NCI-H128 (cell line): ENCODE results near the gene HMGCS1.
"Not testable (repeated sequence)": the region's sequence is repeated elsewhere in the genome, so short reads cannot be mapped to it uniquely, and the experiment has no call there.

ENCODE experiments used
- DNase-seq: peaks from one replicate; lab custom pipeline; 2025; ENCODE audit not compliant: unreplicated experiment; lab: John Stamatoyannopoulos, UW

HMGCS1 gene

DNA sequence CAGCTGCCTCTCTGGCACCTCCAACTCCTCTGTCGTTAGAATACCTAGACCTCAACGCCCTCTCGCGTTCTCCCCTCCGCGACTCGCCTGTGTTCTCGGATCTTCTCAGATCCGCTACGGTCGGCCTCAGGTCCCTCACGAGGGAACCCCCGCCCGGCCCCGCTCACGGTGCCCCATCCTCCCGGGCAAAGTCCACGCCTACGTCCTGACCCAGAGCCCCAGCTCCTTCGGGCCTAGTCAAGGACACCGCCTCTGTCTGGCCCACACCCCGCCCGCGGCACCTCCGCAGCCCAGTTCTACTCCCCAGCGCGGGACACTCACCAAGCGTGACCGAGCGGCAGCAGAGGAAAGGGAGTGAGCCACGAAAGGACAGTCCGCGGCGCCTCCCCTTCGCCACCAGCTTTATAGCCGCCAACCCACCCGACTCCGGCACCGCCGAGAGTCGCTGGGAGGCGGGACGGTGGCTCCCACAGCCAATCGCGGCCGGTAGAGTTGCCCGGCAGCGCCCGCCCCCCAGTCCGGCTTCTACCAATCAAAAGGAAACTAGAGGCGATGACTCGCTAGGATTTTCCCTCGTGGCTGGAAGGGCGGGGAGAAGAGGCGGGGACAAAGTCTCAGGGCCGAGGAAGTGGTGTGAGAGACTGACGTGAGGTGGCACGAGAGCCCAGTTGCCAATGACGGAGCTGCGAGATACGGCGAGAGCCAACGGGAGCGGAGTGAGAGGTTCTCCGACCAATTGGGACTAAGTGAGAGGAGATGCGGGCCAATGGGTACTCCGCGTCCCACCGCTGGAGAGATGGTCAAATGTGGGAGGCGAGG lies at the start of gene HMGCS1:
TSS of gene HMGCS1 (minus strand) at position 378 of the 819 bp plus-strand sequence. CDS start 14,447 bp downstream, outside the sequence.
- DNase-seq: peak; percentile 99

DNA sequence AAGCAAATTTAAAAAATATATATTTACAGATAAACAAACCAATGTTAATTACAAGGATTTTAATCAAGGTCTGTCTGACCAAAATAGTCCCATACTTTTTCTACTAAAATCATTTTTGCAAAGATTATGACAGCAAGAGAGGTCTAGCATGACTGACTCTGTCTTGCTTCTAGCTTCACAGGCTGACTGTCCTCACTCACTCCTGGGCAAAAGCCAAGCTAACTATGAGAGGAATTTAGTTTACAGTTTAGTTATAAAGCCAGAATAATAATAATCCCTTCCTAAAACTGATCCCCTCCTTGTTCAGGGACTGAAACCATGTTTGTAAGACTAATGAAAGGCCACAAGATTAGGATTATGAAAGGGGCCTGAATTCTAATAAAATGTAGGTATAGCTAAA lies 45.5 kb upstream of the HMGCS1 start:
- no peak for DNase-seq

DNA sequence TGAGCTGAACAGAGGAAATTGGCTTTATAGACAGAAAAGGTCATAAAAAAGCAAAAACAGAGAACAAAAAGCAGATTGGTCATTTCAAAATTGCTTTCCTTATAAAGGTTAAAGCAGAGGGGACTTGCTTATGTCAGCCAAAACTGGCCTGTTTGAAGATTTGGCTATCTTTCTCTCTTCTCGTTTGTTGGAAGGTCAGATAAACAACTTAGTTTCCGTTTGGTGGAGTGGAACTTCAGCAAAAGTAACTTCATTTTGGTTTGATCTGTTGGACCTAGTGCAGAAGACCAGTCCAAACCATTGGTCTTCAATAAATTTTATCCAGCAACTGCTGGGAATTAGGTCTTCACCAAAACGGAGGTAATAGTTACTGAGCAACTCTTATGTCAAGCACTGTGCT lies 45.1 kb upstream of the HMGCS1 start:
- no peak for DNase-seq

DNA sequence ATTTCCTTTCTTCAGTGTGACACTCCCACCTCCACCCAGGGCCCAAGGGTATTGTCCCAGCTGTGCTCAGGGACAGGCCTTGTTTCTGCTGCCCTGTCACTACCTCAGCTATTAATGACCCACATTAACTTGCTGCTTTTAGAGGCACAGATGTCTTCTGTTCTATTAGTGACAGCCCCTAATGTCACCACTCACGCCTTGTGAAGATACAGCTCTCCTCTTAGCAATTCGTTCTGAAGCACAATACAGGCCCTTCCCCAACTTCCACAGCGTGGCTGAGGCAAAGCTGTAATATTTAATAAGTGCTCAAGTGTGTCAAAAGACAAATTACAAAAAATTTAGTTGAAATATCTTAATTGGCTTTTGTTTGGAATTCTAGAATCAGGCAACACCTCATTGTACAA lies 44.7 kb upstream of the HMGCS1 start:
- no peak for DNase-seq

DNA sequence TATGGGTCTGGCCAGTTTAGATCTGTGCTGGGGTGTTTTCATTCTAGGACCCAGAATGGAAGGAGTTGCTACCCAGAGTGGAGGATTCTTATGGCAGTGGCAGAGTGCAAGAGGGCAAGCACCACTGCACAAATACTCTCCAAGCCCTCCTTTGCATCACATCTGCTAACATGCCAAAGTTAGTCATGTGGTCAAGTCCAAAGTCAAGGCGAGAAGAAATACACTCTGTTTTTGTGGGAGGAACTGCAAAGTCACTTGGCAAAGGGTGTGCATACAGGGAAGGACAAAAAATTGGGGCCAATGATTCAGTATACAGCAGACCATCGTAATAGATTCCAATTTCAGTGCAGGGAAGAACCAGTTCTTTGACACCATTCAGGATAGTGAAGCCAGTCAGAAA lies 43.9 kb upstream of the HMGCS1 start:
- DNase-seq: no peak

DNA sequence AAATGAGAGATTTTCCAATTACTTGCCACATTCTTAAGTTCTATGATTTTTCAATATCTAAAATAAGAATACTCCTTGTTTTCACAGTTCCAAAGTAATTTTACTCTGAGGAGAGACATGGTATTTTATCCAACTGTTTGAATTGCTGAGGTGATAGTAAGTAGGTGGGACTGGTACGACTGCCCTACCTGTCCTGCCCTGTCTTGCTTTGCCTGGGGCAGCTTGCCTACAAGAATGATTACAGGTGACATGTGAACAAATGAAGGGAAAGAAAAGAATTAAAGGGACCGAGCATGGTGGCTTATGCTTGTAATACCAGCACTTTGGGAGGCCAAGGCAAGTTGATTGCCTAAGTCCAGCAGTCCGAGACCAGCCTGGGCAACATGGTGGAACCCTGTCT lies 41.6 kb upstream of the HMGCS1 start:
- no peak for DNase-seq

DNA sequence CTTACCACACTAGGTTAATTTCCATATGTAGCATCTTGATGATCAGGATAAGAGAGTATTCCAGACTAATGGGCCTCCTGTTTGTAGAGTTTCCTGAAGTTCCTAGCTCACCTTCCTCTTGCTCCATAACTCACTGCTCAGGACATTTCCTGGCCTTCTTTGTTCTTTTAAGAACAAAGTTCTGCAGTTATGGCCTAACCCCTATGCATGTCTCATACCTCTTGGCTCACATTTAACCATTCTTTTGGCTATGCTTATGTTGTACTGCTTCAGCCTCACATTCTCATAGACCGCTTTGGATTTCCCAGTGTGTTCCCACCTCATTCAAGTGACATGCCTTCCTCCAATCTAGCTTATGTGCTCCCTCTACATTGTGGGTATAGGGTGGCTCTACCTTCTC lies 40.5 kb upstream of the HMGCS1 start:
- no peak for DNase-seq

DNA sequence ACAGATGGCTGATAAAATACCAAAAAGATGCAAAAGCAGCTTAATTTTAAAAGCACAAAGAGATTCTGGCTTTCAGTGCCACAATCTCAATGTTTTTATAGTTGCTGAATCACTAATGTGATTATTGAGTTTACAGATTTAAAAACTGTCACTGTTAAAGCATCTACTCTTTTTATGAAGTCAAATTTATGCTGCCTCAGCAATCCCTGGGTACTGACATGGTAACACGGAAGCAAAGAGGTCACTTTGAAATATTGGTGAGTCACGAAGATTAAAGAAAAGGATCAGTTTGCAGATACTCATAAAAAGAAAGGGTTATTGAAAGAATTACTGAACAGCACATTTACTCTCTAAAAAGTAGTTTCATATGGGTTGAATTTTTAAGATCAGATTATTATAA lies 39.7 kb upstream of the HMGCS1 start:
- no peak for DNase-seq

DNA sequence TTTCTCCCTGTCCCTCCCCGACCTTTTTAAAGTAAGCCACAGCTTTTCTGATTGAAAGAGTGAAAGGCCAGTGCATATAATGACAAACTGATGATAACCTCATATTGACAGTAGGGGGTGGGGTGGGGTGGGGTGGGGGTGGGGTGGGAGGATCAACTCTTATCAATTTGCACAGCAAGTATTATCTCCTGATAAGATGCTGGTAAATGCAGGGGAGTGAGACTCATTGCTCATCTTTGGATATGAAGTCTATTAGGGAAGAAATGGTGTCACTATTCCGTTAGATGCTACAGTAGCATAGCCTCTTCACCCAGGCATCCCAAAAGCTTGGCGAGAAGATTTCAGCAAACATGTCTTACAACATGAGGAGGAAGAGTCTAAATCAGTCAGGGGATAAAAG lies 38.9 kb upstream of the HMGCS1 start:
- no peak for DNase-seq

DNA sequence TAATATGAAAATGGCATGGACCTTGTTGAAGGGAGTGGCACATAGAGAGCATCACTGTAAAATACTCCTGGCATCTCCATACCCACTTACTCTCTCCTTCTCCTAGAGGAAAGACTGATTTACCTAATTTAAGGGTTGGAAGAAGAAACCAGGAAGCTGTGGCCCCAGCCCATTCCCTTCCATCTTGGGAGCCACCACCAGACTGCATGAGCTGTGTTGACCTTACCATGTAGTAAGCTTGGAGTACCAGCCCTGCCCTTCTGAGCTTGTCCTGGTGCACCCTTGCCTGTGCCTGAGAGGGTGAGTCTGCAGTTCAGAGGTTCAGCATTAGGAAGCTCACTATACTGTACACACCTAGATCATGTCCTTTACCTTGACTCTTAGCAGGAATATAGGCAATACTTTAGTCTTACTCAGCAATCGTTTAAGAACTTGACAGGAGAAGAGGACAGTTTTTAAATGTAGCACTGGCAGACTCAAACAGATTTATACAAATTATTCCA lies 35.7 kb upstream of the HMGCS1 start:
- DNase-seq: no peak

DNA sequence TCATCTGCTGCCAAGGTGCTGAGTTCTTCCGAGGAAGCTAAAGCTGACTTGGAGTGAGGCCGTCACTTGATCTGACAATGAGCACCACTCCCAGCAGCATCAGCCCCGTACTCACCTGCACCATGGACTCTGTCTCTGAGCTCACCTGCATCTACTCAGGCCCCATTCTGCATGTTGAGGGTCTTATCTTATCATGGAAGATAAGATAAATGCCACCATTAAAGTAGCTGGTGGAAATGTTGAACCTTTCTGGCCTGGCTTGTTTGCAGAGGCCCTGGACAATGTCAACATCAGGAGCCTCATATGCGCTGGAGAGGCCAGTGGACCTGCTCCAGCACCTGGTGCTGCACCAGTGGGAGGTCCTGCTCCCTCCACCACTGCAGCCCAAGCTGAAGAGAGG lies 35.0 kb upstream of the HMGCS1 start:
- DNase-seq: no peak

DNA sequence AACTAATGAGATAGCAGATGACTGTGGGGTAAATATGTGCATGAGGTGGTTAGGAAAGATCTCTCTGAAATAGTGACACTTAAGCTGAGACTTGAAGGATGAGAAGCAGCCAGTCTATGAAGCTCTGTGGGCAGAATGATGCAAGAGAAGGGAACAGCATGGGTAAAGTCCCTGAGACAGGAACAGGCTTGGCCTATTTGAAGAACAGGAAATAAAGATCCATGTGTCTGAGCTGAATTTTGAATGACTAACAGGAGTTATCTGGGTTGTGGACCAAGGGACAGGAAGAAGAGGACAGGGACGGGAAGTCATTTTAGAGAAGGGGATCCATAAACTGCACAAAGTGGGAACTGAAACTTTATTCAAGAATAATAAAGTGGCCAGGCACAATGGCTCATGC lies 25.6 kb upstream of the HMGCS1 start:
- no peak for DNase-seq

DNA sequence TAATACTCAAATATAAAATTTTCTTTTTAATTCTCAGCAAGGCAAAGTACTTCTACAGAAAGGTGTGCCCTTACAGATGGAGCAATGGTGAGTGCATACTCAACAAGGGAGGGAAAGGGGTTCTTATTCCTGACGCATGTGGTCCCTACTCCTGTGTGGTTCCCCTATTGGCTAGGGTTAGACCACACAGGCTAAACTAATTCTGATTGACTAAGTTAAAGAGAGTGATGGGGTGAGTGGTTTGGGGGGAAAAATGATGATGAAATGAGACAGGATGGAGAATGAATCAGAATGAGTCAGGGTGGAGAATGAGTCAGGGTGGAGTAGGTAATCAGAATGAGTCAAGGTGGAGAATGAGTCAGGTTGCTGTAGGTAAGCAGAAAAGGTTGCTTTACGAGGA lies 22.9 kb upstream of the HMGCS1 start:
- DNase-seq: no peak

DNA sequence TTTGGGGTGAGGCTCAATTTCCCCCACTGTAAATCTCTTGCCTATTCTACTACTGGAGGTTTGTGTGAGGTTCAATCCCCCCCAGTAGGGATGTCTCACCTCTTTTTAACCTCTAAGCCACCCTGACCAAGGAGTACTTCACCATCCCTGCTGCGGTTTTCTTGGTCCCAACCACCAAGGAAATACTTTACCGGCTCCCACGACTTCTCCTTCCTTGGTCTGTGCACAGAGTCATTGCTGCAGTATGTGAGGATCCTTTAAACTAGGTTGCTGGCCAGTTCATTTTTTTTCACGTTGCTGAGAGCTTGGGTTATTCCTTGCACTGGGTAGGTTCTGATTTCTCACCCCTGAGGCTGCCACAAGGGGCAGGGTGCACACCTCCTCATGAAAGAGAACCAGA lies 22.5 kb upstream of the HMGCS1 start:
- no peak for DNase-seq

DNA sequence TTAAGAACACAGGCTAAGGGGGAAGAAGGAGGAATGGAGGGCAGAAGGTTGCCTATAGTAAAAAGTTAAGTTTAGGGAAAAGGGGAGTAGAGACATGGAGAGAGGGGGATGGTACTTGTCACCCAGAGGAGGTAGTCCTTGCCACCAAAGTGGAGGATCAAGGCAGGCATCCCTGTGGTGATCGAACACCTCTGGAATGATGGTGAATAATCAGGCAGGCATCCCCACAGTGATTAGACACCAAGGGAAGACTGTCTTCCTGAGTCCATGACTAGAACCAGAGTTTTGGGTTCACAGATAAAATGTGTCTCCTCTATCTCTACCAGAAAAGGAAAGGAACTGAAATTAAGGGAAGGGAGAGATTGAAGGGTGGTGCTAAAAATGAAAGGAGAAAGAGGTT lies 19.2 kb upstream of the HMGCS1 start:
- DNase-seq: no peak

DNA sequence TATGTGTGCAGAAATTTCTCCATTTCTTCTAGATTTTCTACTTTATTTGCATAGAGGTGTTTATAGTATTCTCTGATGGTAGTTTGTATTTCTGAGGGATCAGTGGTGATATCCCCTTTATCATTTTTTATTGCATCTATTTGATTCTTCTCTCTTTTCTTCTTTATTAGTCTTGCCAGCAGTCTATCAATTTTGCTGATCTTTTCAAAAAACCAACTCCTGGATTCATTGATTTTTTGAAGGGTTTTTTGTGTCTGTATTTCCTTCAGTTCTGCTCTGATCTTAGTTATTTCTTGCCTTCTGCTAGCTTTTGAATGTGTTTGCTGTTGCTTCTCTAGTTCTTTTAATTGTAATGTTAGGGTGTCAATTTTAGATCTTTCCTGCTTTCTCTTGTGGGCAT lies 12.4 kb upstream of the HMGCS1 start:
- not testable (repeated sequence) for DNase-seq

DNA sequence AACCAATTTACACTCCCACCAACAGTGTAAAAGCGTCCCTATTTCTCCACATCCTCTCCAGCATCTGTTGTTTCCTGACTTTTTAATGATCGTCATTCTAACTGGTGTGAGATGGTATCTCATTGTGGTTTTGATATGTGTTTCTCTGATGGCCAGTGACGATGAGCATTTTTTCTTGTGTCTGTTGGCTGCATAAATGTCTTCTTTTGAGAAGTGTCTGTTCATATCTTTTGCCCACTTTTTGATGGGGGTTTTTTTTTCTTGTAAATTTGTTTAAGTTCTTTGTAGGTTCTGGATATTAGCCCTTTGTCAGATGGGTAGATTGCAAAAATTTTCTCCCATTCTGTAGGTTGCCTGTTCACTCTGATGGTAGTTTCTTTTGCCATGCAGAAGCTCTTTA lies 10.3 kb upstream of the HMGCS1 start:
- DNase-seq: not testable (repeated sequence)

DNA sequence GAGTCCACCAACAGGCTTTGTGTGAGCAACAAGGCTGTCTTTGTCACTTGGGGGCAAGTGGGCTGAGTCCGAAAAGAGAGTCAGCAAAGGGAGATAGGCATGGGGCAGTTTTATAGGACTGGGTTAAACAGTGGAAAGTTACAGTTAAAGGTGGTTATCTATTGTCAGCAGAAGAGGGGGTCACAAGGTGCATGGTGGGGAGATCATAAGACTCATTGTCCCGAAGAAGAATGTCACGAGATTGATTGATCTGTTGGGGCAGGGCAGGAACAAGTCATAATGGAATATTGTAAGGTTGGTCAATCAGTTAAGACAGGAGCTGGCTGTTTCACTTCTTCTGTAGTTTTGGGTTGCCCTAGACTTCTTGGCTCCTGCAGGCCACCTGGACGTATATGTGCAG lies 7.6 kb upstream of the HMGCS1 start:
- DNase-seq: no peak

DNA sequence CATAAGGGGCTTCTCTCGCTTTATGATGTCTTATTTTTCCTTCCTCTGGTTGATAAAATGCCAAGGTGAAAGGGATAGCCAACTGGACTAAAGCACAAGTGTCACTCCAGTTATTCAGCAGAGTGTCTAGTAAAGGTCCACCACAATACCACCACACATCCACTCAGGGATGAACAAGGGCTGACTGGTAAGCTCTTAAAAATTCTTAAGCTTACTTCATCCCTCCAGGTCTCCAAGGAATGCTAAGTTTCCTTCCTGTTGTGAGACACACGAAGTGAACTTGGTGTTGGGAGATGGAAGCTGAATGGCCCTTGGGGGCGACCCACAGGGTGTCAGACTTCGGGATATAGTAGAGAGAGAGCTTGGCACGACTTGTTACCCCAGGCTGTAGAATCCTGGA lies 3.2 kb upstream of the HMGCS1 start:
- no peak for DNase-seq

DNA sequence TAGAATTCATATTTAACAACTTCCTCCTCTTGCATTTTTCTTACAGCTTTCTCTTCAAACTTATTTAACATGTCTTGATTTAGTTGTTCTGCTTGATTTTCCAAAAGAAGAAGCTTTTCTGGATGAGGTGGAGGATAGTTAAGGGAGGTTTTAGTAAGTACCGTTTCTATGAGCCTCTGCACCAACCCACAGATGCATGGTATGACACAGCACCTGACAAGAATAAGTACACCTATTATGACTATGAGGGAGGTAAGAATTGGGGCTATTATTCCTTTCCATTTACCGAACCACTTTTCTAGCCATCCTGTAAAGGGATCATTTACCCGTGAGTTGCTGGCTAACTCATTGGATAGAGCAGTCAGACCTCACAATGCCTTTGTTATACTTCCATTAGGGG lies 2.5 kb upstream of the HMGCS1 start:
- no peak for DNase-seq

DNA sequence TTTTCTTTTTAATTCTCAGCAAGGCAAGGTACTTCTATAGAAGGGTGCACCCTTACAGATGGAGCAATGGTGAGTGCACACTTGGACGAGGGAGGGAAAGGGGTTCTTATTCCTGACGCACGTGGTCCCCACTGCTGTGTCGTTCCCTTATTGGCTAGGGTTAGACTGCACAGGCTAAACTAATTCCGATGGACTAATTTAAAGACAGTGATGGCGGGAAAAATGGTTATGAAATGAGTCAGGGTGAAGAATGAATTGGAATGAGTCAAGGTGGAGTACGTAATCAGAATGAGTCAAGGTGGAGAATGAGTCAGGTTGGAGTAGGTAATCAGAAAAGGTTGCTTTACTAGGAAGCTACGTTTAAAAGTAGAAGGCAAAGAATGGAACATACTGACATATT lies 2.1 kb upstream of the HMGCS1 start:
- no peak for DNase-seq

DNA sequence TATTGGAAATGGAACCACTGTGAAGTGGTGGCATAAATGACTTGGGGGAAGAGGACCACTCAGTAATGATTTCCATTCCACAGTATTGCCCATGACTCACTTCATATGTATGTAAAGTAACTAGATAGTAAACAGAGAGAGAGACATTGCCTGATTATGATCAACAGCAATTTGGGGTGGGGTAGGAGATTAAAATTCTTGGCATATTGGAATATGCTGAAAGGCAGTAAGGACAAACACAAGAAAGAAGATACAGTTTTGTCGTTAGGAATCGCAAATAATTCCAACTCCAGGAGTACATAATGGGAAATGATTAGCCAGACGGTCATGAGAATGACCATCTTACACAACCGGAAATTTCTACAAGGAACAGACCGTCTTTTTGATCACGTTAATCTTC lies 1.5 kb upstream of the HMGCS1 start:
- DNase-seq: no peak

DNA sequence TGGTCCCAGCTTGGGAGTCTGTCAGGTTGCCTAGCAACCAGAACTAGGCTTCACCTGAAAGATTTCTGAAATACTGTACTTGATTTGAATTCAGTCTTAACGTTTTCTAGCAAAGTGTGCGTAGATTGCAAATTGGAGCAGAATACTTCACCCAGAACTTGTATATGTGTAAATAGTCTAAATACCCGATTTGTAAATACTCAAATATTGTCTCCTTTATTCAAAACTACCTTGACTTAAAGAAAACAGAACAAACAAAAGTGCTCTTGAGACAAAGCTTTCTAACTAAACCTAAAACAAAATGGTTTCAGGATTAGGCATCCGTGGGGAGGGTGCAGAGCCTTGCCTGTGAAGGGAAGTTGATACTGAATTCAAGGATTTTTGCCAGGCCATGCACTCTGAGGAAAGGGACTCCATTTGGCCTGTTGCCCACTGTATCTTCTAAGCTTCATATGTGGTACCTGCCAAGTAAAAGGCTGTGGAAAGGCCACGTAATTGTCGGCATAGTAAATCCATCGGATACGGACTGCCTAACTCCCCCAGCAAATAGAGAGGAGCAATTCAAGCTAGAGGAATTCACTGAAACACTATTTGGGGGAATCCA lies 744 bp upstream of the HMGCS1 start:
- DNase-seq: peak; percentile 50
